Activated T-helper 9 cell treated with anti-CD3 and anti-CD28 coated beads, Interleukin-2, amount 50 U/mL, for 16 hours (primary cell): ENCODE results near the gene AKT3.
"Not testable (repeated sequence)": the region's sequence is repeated elsewhere in the genome, so short reads cannot be mapped to it uniquely, and the experiment has no call there.

Source experiments
- DNase-seq: peaks from one replicate; pipeline ENCODE4 v3.0.0-alpha.2; 2020; ENCODE audit warnings: low read depth

The AKT3 gene

GRCh38 chr1:243597383-243597782, 252.7 kb downstream of the AKT3 start:
- DNase-seq: no peak

DNA sequence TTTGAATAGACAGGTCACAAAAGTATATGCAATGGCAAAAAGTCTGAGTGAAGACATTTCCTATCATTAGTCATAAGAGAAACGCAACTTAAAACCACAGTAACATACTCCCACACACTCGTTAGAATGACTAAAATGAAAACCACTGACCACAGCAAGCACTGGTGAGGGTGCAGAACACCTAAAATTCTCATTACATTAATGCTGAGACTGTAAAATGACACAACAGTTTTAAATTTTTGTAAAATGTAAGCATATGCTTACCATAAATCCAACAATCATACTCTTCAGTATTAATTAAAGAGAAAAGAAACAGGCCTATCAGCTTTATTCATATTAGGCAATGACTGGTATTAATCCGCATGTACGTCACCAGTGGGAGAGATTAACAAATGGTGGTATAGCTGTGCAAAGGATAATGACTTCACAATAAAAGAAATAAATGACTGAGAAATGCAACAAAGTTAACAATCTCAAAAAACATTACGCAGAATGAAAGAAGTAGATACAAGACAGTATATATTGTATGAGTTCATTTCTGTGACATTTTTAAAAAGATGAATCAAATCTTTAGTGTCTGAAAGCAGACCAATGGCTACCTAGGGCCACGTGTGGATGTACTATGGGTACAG, 253.5 kb downstream of the AKT3 start:
- DNase-seq: no peak

- no peak for DNase-seq
Observed at GRCh38 chr1:243595527-243596210, 254.4 kb downstream of the AKT3 start.

DNA sequence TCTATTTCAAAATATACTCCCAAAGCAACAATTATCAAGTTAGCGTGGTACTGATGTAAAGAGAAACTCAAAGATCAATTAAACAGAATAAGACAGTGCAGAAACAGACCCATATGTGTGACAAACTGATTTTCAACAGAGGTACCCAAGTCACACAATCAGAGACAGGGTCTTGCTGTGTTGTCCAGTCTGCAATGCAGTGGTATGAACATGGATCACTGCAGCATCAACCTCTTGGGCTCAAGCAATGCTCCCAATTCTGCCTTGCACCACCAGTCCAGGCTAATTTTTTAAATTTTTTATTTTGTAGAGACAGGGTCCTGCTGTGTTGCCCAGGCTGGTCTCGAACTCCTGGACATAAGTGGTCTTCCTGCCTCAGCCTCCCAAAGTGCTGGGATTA, 255.6 kb downstream of the AKT3 start:
- DNase-seq: no peak

DNA sequence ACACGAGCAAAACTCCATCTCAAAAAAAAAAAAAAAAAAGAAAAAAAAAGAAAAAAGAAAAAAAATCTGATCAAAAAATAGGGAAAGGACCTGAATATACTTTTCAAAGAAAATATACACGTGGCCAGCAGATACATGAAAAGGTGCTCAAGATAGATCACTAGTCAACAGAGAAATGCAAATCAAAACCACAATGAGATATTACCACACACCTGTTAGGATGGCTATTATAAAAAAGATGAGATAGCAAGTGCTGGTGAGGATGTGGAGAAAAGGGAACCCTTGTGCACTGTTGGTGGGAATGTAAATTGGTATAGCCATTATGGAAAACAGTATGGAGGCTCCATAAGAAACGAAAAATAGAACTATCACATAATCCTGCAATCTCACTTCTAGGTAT, 260.8 kb downstream of the AKT3 start:
- not testable (repeated sequence) for DNase-seq

DNA sequence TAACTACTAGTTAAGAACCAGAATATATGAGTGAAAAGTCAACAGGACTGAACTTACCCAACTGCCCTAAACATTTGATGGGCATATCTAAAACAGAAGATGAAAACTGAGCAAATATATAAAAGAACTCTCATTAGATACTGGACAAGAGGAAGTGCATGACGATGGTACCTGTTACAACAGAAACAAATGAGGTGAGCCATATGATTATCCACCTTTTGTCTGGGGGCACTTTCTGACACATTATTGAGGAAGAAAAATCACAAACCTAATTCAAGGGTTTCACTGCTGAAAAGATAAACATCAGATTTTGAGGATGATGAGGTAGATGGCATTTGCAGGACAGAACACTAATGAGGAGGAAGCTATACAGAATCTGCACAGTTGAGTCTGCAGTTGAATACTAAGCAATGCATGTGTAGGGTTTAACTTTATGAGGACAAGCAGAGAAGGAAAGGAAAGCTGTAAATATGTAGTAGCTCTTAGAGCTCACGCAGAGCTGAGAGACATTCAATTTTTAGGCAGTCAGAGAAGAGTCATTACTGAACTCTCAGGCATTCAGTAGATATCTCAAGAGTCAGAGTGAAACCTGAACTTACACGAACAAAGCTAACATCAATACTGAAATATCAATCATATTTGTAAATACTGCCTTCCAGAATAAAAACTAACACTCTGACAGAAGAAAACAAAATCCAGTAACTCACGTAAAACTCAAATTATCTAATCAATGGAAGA, 262.1 kb downstream of the AKT3 start:
- no peak for DNase-seq

DNA sequence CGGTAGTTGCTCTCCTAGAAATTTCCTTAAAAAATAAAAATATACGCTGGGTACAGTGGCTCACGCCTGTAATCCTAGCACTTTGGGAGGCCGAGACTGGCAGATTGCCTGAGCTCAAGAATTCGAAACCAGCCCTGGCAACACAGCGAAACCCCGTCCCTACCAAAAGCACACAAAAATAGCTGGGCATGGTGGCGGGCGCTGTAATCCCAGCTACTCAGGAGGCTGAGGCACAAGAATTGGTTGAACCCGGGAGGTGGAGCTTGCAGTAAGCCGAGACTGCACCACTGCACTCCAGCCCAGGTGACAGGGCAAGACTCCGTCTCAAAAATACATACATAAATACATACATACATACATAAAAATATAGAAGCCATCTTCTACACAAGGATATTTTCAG, 262.8 kb downstream of the AKT3 start:
- no peak for DNase-seq

GRCh38 chr1:243585982-243586381, 264.1 kb downstream of the AKT3 start:
- DNase-seq: no peak

GRCh38 chr1:243582326-243582725, 267.7 kb downstream of the AKT3 start:
- no peak for DNase-seq

- no peak for DNase-seq
Observed at GRCh38 chr1:243580984-243581383, 269.1 kb downstream of the AKT3 start.

DNA sequence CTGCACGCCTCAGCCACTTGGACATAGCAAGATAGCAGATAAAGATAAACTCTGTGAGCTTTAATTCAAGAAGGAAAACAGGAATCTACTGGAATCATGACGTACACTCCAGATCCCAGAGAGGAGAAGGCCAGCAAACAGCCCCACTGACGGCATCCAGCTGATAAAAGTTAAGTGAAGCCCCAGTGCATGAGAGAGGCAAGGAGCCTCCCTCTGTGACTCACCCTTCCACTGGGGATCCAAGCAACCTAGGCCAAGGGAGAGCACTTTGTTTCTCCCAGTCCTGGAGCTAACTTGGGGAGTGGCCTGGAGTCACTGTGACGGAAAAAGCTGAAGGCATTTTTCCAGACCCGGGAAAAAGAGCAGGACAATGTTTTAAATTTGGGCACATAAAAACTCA, 270.0 kb downstream of the AKT3 start:
- DNase-seq: no peak

DNA sequence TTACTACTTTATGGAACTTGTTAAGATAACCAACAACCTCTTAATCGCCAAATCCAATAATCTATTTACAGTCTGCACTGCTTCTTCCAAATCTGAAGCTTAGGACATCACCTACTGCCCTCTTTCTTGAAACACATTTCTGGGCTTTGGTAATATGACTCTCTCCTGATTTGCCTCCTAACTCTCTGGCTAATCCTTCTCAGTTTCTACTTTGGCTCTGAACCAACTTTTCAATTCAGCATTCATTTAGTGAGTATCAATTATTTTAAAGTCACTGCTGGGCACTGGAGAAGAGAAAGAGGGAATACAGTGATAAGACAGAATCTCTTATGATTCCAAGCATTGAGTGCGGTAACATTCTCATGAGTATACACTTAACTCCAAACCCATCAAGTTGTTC, 275.0 kb downstream of the AKT3 start:
- no peak for DNase-seq

GRCh38 chr1:243572940-243573339, 277.1 kb downstream of the AKT3 start:
- DNase-seq: no peak

- DNase-seq: no peak
Observed at GRCh38 chr1:243568793-243569192, 281.2 kb downstream of the AKT3 start.

DNA sequence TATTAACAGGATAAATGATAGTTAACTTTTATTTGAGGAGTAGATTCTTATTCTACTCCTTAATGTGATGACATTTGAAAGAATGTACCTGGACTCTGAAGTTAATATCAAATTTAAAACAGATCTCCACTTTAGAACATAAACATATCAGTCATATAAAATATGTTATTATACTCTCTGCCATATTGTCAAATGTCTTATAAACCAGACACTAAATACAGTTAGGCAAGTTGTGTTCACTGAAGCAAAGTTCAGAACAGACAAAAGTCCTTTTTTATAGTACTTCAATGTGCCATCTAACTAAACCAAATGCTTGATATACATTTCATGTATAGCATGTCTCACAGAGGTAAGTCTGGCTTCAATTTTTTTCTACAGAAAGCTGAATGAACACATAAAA, 285.2 kb downstream of the AKT3 start:
- no peak for DNase-seq

- no peak for DNase-seq
Observed at GRCh38 chr1:243563732-243564131, 286.3 kb downstream of the AKT3 start.

- DNase-seq: no peak
Observed at GRCh38 chr1:243562473-243562872, 287.6 kb downstream of the AKT3 start.

GRCh38 chr1:243561588-243562319, 288.3 kb downstream of the AKT3 start:
- no peak for DNase-seq

GRCh38 chr1:243559575-243560162, 290.4 kb downstream of the AKT3 start:
- no peak for DNase-seq

DNA sequence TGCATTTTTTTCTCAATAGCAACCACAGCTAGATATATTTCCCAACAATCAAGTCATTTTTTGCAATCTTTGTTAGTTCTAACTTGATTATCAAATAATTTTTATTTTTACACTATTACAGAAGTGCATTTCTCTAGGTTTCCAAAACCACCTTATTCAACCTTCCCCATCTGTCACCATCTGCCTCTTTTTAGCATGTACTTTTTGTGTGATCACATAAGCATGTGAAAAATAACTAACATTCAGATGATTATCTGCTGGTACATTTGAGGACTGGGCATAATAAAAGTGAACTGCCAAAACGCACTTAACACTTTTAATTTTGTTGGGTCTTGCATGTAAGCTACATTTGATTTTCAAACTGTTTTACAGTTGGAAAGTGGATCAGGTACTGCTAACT, 291.5 kb downstream of the AKT3 start:
- no peak for DNase-seq

- no peak for DNase-seq
Observed at GRCh38 chr1:243557866-243558265, 292.2 kb downstream of the AKT3 start.

DNA sequence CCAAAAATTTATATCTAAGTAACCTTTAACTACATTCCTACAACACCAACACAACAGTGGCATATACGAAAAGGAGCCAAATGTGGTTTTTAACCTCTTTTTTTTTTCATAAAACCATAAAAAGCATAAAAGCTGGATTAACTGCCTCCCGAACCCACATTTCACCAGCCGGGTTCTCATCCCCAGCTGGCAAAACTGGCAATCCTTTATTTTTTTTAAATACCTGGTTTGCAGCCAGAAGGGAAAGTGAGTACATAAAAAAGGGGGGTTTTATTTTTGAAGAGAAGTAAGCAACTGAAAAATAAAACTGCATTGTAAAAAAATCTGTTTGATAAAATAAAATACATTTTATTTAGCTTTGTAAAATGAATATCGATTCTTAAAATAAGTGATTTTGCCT, 295.4 kb downstream of the AKT3 start:
- no peak for DNase-seq
